Measurements from ENCODE around the gene BMF. TPM values are rescaled to one million over a fixed set of nuclear protein-coding genes. Genes with fewer than 3 reads are reported as not detected.
A peak's percentile ranks its signal among the peaks of the same experiment; 100 is the strongest.
"Not testable (repeated sequence)": the region's sequence is repeated elsewhere in the genome, so short reads cannot be mapped to it uniquely, and the experiment has no call there.

Gene BMF
- total RNA-seq, 1 donor from 2014 or later, result 153 TPM

- no peak for DNase-seq (ENCODE audit: low spot score)
- TF ChIP-seq CTCF (IDR thresholded peaks at IDR 0.05; ENCODE audit: unreplicated experiment), result no peak
- Mint-ChIP-seq H3K4me1 (ENCODE audit: unreplicated experiment) (no peaks in the 10 kb centered on the region), H3K4me3 (ENCODE audit: unreplicated experiment) (no peak overlapping the region), H3K27me3 (ENCODE audit: unreplicated experiment) (peaks cover 2% of the 10 kb centered on the region), H3K27ac (ENCODE audit: unreplicated experiment) (no peak overlapping the region), H3K36me3 (ENCODE audit: low read depth, unreplicated experiment) (no peaks in the 10 kb centered on the region), H3K9me3 (ENCODE audit: unreplicated experiment) (no peaks in the 10 kb centered on the region)
Observed at GRCh38 chr15:40137303-40138200, 28.9 kb upstream of the BMF start.

GRCh38 chr15:40136470-40137302 is 28.0 kb upstream of the BMF start:
- Mint-ChIP-seq H3K27me3 (ENCODE audit: unreplicated experiment) (peaks cover 2% of the 10 kb centered on the region), H3K36me3 (ENCODE audit: low read depth, unreplicated experiment) (no peaks in the 10 kb centered on the region), H3K4me3 (ENCODE audit: unreplicated experiment) (no peak overlapping the region), H3K9me3 (ENCODE audit: unreplicated experiment) (no peaks in the 10 kb centered on the region), H3K27ac (ENCODE audit: unreplicated experiment) (no peak overlapping the region), H3K4me1 (ENCODE audit: unreplicated experiment) (no peaks in the 10 kb centered on the region)
- TF ChIP-seq CTCF (IDR thresholded peaks at IDR 0.05; ENCODE audit: unreplicated experiment), result no peak
- no peak for DNase-seq (ENCODE audit: low spot score)

- DNase-seq (ENCODE audit: low spot score); H3K4me1 Mint-ChIP-seq (ENCODE audit: unreplicated experiment); H3K36me3 Mint-ChIP-seq (ENCODE audit: low read depth, unreplicated experiment); H3K27ac Mint-ChIP-seq (ENCODE audit: unreplicated experiment); H3K9me3 Mint-ChIP-seq (ENCODE audit: unreplicated experiment); H3K27me3 Mint-ChIP-seq (ENCODE audit: unreplicated experiment): not testable (repeated sequence)
- peak overlapping the region; percentile 9 for H3K4me3 Mint-ChIP-seq (ENCODE audit: unreplicated experiment)
Observed at GRCh38 chr15:40135846-40136450, 27.3 kb upstream of the BMF start.

GRCh38 chr15:40134885-40135284 is 26.2 kb upstream of the BMF start:
- Mint-ChIP-seq H3K27ac (ENCODE audit: unreplicated experiment) (no peak overlapping the region), H3K9me3 (ENCODE audit: unreplicated experiment) (no peaks in the 10 kb centered on the region), H3K36me3 (ENCODE audit: low read depth, unreplicated experiment) (no peaks in the 10 kb centered on the region), H3K4me3 (ENCODE audit: unreplicated experiment) (no peak overlapping the region), H3K27me3 (ENCODE audit: unreplicated experiment) (peaks cover 2% of the 10 kb centered on the region), H3K4me1 (ENCODE audit: unreplicated experiment) (no peaks in the 10 kb centered on the region)
- no peak for DNase-seq (ENCODE audit: low spot score)
- no peak for TF ChIP-seq CTCF (IDR thresholded peaks at IDR 0.05; ENCODE audit: unreplicated experiment)

GRCh38 chr15:40133544-40133943 is 24.9 kb upstream of the BMF start:
- TF ChIP-seq CTCF (IDR thresholded peaks at IDR 0.05; ENCODE audit: unreplicated experiment), result no peak
- no peaks in the 10 kb centered on the region for H3K9me3 Mint-ChIP-seq (ENCODE audit: unreplicated experiment)
- H3K36me3 Mint-ChIP-seq (ENCODE audit: low read depth, unreplicated experiment), result no peaks in the 10 kb centered on the region
- no peak overlapping the region for H3K27ac Mint-ChIP-seq (ENCODE audit: unreplicated experiment)
- peaks cover 2% of the 10 kb centered on the region for H3K27me3 Mint-ChIP-seq (ENCODE audit: unreplicated experiment)
- H3K4me1 Mint-ChIP-seq (ENCODE audit: unreplicated experiment), result no peaks in the 10 kb centered on the region
- H3K4me3 Mint-ChIP-seq (ENCODE audit: unreplicated experiment), result no peak overlapping the region
- no peak for DNase-seq (ENCODE audit: low spot score)

Data from endothelial cell (in vitro differentiated cells).